ENCODE measurements around the gene HTR3C.

GRCh38 chr3:184068344-184068743 is 15.5 kb downstream of the HTR3C start:
- no peak for TF ChIP-seq MEF2A (IDR thresholded peaks at IDR 0.05; ENCODE audit: borderline replicate concordance, low read depth)
- no peak for TF ChIP-seq CTCF (IDR thresholded peaks at IDR 0.05)
- TF ChIP-seq TAF1 (IDR thresholded peaks at IDR 0.05; ENCODE audit: borderline replicate concordance, low read depth, low read length), result no peak
- no peak for TF ChIP-seq MXI1 (IDR thresholded peaks at IDR 0.05; ENCODE audit: low read depth, low read length)
- TF ChIP-seq TEAD4 (IDR thresholded peaks at IDR 0.05; ENCODE audit: borderline replicate concordance, insufficient read depth), result no peak
- TF ChIP-seq USF2 (IDR thresholded peaks at IDR 0.05; ENCODE audit: borderline replicate concordance, low read depth, low read length), result no peak
- no peak for TF ChIP-seq MAX (IDR thresholded peaks at IDR 0.05; ENCODE audit: low read depth)
- TF ChIP-seq, protein P1, sequence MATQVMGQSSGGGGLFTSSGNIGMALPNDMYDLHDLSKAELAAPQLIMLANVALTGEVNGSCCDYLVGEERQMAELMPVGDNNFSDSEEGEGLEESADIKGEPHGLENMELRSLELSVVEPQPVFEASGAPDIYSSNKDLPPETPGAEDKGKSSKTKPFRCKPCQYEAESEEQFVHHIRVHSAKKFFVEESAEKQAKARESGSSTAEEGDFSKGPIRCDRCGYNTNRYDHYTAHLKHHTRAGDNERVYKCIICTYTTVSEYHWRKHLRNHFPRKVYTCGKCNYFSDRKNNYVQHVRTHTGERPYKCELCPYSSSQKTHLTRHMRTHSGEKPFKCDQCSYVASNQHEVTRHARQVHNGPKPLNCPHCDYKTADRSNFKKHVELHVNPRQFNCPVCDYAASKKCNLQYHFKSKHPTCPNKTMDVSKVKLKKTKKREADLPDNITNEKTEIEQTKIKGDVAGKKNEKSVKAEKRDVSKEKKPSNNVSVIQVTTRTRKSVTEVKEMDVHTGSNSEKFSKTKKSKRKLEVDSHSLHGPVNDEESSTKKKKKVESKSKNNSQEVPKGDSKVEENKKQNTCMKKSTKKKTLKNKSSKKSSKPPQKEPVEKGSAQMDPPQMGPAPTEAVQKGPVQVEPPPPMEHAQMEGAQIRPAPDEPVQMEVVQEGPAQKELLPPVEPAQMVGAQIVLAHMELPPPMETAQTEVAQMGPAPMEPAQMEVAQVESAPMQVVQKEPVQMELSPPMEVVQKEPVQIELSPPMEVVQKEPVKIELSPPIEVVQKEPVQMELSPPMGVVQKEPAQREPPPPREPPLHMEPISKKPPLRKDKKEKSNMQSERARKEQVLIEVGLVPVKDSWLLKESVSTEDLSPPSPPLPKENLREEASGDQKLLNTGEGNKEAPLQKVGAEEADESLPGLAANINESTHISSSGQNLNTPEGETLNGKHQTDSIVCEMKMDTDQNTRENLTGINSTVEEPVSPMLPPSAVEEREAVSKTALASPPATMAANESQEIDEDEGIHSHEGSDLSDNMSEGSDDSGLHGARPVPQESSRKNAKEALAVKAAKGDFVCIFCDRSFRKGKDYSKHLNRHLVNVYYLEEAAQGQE (IDR thresholded peaks at IDR 0.05; ENCODE audit: low read depth, low read length), result no peak
- TF ChIP-seq FOXM1 (IDR thresholded peaks at IDR 0.05; ENCODE audit: low read depth), result no peak
- no peak for TF ChIP-seq EP300 (IDR thresholded peaks at IDR 0.05; ENCODE audit: borderline replicate concordance in 1 of 2, low read depth in 1 of 2, low read length in 1 of 2)
- TF ChIP-seq RCOR1 (IDR thresholded peaks at IDR 0.05; ENCODE audit: low read length), result no peak
- no peak for TF ChIP-seq JUND (IDR thresholded peaks at IDR 0.05)
